Stimulated activated CD8-positive, alpha-beta memory T cell treated with anti-CD3 and anti-CD28 coated beads, Interleukin-12 subunit alpha, Interleukin-12 subunit beta, amount 100 ng/mL, for 1 hour (primary cell): ENCODE measurements around the gene NSUN6.
"Not testable (repeated sequence)": the region's sequence is repeated elsewhere in the genome, so short reads cannot be mapped to it uniquely, and the experiment has no call there.

Experiments
- DNase-seq: peaks from one replicate; pipeline ENCODE4 v3.0.0-alpha.2; 2020; ENCODE audit warnings: low read depth

Gene NSUN6

GRCh38 chr10:18607503-18608378 lies 43.6 kb downstream of the NSUN6 start:
- no peak for DNase-seq

GRCh38 chr10:18606051-18606695 lies 45.2 kb downstream of the NSUN6 start:
- no peak for DNase-seq

GRCh38 chr10:18601321-18601720 lies 50.1 kb downstream of the NSUN6 start:
- no peak for DNase-seq

GRCh38 chr10:18599392-18599791 lies 52.0 kb downstream of the NSUN6 start:
- no peak for DNase-seq

- no peak for DNase-seq
These were observed 56.7 kb downstream of the NSUN6 start for GRCh38 chr10:18594574-18595156.

- DNase-seq, result not testable (repeated sequence)
These were observed 60.2 kb downstream of the NSUN6 start for GRCh38 chr10:18591141-18591540.

- not testable (repeated sequence) for DNase-seq
These were observed 64.8 kb downstream of the NSUN6 start for GRCh38 chr10:18586637-18587036.

- DNase-seq, result no peak
These were observed 67.7 kb downstream of the NSUN6 start for GRCh38 chr10:18583575-18584270.

- DNase-seq, result no peak
These were observed 68.6 kb downstream of the NSUN6 start for GRCh38 chr10:18582803-18583202.

GRCh38 chr10:18577823-18578685 lies 73.3 kb downstream of the NSUN6 start:
- DNase-seq, result no peak

GRCh38 chr10:18576586-18576985 lies 74.8 kb downstream of the NSUN6 start:
- no peak for DNase-seq

GRCh38 chr10:18572959-18573561 lies 78.3 kb downstream of the NSUN6 start:
- no peak for DNase-seq

GRCh38 chr10:18571780-18572179 lies 79.6 kb downstream of the NSUN6 start:
- DNase-seq, result no peak

GRCh38 chr10:18571076-18571475 lies 80.3 kb downstream of the NSUN6 start:
- DNase-seq, result no peak

GRCh38 chr10:18570386-18570785 lies 81.0 kb downstream of the NSUN6 start:
- DNase-seq, result not testable (repeated sequence)

- no peak for DNase-seq
These were observed 84.0 kb downstream of the NSUN6 start for GRCh38 chr10:18567343-18567856.

- no peak for DNase-seq
These were observed 85.2 kb downstream of the NSUN6 start for GRCh38 chr10:18566177-18566576.

GRCh38 chr10:18565006-18565405 lies 86.4 kb downstream of the NSUN6 start:
- DNase-seq, result no peak

GRCh38 chr10:18563003-18563726 lies 88.2 kb downstream of the NSUN6 start:
- DNase-seq, result no peak
